NOMO-1 treated with dmso at 0.1 percent for 144 hours (cell line): ENCODE results near the gene RBM12.

Experiments used
- DNase-seq: peaks from one replicate; lab custom pipeline; 2025; ENCODE audit not compliant: unreplicated experiment; lab: John Stamatoyannopoulos, UW

RBM12 gene

DNA sequence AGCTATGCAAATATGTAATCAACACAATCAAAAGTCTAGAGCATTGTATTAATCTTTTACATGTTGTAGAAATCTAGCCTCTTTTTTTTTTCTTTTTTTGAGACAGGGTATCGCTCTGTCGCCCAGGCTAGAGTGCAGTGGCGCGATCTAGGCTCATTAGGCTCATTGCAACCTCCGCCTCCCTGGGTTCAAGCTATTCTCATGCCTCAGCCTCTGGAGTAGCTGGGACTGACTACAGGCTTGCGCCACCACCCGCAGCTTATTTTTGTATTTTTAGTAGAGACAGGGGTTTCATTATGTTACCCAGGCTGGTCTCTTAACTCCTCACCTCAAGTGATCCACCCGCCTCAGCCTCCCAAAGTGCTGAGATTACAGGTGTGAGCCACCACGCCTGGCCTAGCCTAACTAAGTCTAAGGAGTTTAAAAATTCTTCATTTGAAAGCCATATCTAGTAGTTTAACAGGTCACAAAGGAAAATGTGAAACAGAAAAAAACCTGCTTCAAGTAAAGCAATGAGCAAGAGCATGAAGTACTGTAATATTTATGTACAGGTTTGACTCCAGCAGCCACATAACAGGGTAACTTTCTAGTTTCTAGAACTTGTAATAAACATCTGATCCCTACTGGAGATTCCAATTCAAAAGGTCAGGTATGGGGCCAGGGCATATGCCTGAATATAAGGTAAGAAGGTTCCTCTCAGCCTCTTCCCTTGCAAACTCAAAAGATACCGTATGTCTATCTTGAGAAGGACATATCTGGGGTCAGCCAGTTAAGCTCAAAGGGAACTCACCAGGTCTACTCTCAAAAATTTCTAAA lies 4.4 kb downstream of the RBM12 start:
- no peak for DNase-seq

GRCh38 chr20:35657271-35657670 lies 7.4 kb downstream of the RBM12 start:
- no peak for DNase-seq

DNA sequence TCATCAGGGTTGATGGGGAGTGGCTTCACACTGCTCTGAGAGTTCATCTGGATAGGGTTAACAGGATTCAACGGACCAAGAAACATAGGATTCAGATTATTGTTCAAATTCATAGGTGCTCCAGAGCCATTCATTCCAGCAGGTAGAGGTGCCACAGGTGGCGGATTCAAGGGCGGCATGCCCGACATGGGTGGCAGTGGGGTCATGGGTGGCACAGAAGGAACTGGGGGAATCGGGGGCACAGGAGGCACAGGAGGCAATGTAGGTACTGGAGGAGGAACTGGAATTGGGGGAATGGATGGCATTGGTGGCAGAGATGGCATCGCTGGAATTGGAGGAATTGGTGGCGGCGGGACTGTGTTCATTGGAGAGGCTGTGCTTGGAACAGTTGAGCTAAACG lies 10.3 kb downstream of the RBM12 start:
- DNase-seq: no peak

- DNase-seq: no peak
Measured at GRCh38 chr20:35653893-35654292, 10.8 kb downstream of the RBM12 start.

- no peak for DNase-seq
Measured at GRCh38 chr20:35653430-35653734, 11.3 kb downstream of the RBM12 start.

- no peak for DNase-seq
Measured at GRCh38 chr20:35652641-35653429, 11.9 kb downstream of the RBM12 start.

DNA sequence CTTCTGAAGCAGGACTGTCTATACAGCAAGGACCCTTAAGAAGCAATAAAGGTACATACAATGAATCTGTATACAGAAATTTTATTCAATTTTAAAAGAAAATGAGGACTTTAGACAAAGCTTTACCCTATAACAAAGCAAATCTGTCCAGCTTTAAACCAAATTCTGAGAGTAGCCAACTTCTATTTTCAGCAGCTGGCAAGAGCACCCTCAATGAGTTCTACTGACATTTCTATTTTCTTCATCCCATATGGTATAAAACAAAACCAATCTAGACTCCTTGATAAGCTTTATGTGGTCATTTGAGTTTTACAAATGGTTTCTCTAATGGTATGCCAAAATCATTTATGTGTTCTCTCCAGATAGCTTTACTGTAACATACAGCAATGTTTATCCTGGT lies 12.7 kb downstream of the RBM12 start:
- DNase-seq: no peak

DNA sequence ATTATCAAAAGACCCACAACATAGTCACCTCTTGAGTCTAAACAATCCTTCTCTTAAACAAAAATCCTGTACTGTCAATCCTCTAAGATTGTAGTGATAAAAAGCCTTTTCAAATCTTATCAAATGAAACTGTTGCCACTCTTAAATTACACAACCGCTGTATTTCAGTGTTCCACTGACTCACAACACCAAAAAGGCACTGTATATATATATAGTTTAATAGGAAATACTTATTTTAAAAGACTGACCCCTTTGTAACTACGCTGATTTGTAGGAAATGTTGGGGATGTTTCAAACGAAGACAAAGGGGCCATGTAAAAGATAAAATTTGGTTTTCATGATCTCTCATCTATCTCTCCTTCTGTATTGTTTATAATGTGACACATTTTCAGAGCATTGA lies 14.1 kb downstream of the RBM12 start:
- no peak for DNase-seq

DNA sequence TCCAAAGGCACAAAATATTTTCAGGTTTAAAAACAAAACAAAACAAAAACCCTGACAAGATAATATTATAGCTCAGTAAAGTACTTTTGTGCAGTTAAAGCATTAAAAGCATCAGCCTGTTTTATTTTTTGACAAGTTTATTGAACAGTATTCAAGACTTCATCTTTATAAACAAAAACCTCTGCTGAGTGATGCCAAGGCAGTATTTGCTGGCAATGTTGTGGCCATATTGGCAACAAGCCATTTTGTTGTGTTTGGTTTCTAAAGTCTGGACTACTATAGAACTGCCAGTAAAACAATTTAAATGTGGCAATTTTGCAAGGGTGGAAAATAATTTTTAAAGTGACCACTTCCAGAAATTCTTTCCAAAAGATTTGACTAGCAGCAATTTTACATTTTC lies 15.9 kb downstream of the RBM12 start:
- DNase-seq: no peak

DNA sequence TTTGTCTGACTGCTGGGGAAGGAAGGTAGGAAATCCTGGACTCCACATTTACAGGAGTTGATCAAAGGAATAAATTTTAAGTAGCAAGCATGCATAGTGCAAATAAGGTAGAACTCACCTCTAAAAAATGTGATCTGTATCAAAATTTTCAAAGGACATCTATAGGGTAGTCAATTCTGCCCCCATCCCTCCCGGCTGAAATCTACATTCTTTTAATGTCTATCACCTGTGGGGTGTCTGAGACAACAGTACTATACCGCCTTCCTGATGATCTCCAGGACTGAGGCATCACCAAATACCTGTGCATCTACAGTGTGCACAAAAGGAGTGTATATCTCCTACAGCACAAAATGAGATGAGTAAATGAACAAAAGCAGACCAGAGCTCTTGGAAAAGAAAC lies 19.9 kb downstream of the RBM12 start:
- no peak for DNase-seq

- no peak for DNase-seq
Measured at GRCh38 chr20:35643045-35643444, 21.7 kb downstream of the RBM12 start.

- DNase-seq: no peak
Measured at GRCh38 chr20:35641743-35642142, 23.0 kb downstream of the RBM12 start.

DNA sequence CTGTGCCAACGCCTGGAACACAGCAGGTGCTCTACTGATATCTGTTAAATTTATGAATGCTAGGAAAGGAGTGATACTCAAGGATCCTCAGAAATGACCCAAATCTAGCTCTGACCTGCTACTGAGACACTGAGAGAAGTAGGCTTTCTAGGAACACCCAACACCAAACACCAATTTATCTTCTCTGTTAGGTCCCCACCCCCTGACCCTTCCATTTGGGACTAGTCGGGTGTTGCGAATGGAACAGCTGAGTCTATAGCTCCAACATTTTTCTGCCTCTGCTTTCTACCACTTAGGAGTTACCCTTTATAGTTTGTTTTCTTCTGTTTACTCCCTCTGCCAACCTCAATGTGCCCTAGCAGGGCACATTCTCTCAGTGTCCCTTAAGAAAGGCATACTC lies 24.0 kb downstream of the RBM12 start:
- DNase-seq: no peak

GRCh38 chr20:35638751-35639150 lies 25.9 kb downstream of the RBM12 start:
- no peak for DNase-seq

- no peak for DNase-seq
Measured at GRCh38 chr20:35637276-35637675, 27.4 kb downstream of the RBM12 start.

DNA sequence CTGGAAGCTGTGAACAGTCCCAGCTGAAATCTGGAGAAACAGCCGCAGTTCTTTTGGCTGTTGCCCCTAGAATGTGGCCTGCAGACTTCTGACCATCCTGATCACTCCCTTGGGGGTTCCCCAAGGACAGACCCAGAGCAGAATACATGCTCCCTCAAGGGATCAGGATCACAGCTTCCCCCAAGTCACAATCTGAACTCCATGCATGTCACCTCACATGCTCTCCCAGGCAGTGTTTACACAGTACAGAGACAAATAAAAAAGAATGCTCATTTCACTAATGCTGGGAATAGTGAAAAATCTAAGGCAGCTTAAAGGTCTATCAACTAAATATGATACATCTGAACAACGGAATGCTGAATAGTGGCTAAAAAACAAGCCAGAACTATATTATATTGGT lies 28.6 kb downstream of the RBM12 start:
- DNase-seq: no peak

DNA sequence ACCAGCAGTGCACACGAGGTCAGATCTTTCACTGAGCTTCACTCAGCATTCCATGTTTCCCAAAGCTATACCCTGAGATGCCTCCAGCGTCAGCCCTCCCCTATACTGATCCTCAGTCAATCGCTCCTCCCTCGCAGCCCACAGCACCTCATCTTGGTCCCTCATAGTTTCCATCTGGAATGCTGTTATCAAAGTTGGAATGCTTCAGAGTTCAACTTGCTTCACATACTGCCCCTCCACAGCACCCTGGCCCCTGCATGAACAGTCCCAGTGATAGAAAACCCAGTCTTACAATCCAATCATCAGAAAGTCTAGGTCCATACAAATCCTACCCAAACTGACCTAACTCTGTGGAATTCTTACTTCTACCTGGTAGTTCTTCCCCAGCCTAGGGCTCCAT lies 29.0 kb downstream of the RBM12 start:
- DNase-seq: no peak

- no peak for DNase-seq
Measured at GRCh38 chr20:35632539-35633115, 32.1 kb downstream of the RBM12 start.

DNA sequence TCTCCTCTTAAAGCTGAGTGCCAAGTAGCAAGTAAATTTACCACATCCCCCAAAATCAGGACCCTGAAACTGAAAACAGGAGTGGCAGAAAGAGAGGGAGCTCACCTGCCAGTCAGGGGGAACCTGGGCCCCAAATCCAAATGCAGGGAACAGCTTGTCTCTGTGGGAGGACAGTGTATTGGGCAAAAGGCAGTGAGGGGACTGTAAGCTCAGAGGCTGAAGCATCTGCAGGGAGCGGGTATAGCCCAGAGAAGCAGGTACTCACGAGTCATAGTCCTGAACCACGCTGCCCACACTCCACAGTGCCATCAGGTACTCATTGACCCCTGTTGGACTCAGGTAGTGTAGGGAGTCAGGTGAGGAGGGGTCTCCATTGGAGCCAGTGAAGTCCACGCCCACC lies 34.1 kb downstream of the RBM12 start:
- DNase-seq: no peak

DNA sequence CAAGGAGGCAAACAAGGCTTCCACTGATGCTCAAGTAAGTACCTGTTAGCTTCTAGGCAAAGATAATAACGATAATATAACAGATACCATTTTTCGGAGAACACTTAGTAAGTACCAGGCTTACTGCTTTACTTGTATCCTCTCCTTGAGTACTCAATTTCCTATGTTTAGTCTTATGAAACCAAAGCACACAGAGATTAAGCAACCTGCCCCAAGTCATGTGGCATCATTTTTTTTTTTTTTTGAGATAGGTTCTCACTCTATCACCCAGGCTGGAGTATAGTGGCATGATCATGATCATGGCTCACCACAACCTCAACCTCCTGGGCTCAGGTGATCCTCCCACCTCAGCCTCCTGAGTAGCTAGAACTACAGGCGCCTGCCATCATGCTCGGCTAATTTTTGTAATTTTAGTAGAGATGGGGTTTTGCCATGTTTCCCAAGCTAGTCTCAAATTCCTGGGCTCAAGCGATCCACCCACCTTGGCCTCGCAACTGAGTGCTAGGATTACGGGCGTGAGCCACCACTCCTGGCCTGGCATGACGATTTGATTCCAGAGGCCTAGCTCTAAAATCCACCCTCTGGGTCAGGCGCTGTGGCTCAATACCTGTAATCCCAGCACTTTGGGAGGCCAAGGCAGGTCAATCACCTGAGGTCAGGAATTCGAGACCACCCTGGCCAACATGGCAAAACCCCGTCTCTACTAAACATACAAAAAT lies 35.1 kb downstream of the RBM12 start:
- no peak for DNase-seq

GRCh38 chr20:35627121-35627520 lies 37.6 kb downstream of the RBM12 start:
- no peak for DNase-seq
